HepG2 (cell line): ENCODE measurements around the gene THRB. TPM values are rescaled to one million over a fixed set of nuclear protein-coding genes. Genes with fewer than 3 reads are reported as not detected.

Experiments used
- GABPA ChIP-seq, 2 experiments: IDR thresholded peaks; 2 replicates each; pipeline ENCODE4 v1.6.1; 2011 to 2016; ENCODE audit warnings: low read depth in 2 of 2, low read length in 1 of 2, missing biosample characterization in 1 of 2, missing genetic modification characterization in 1 of 2
- KMT2A ChIP-seq: sonication (generic); formaldehyde crosslinking; IDR thresholded peaks from 2 replicates; pipeline ENCODE4 v1.4.0; 2020; ENCODE audit warnings: missing genetic modification reagents
- MED13 ChIP-seq: sonication (generic); formaldehyde crosslinking; IDR thresholded peaks from 2 replicates; pipeline ENCODE4 v1.5.0; 2020; ENCODE audit warnings: missing genetic modification reagents
- PCBP1 ChIP-seq: fragments of 200-400 bp; formaldehyde crosslinking; IDR thresholded peaks from 2 replicates; pipeline ENCODE4 v1.6.1; 2017; ENCODE audit warnings: mild to moderate bottlenecking, low read depth, low read length, borderline replicate concordance
- POLR2AphosphoS2 ChIP-seq: IDR thresholded peaks from 2 replicates; pipeline ENCODE4 v1.6.1; 2011; ENCODE audit warnings: low read depth, low read length, improper control_type of control experiment
- POLR2AphosphoS5 ChIP-seq: IDR thresholded peaks from 2 replicates; pipeline ENCODE4 v1.6.1; 2012; ENCODE audit warnings: low read depth, low read length
- RFXANK ChIP-seq: IDR thresholded peaks from 2 replicates; pipeline ENCODE4 v1.6.1; 2016
- SCMH1 ChIP-seq: sonication (generic); formaldehyde crosslinking; IDR thresholded peaks from 2 replicates; pipeline ENCODE4 v1.9.0; 2021; ENCODE audit warnings: missing genetic modification reagents, mild to moderate bottlenecking, borderline replicate concordance
- SMAD3 ChIP-seq: sonication (generic); formaldehyde crosslinking; IDR thresholded peaks from 2 replicates; pipeline ENCODE4 v1.4.0; 2020; ENCODE audit warnings: missing genetic modification reagents
- THYN1 ChIP-seq: sonication (generic); formaldehyde crosslinking; IDR thresholded peaks from 2 replicates; pipeline ENCODE4 v1.8.1; 2023; ENCODE audit warnings: low read depth, mild to moderate bottlenecking, moderate library complexity, missing genetic modification reagents, borderline replicate concordance
- ZBTB21 ChIP-seq: sonication (generic); formaldehyde crosslinking; IDR thresholded peaks from 2 replicates; pipeline ENCODE4 v1.4.0; 2020; ENCODE audit warnings: missing genetic modification reagents
- ZBTB3 ChIP-seq: sonication (generic); formaldehyde crosslinking; IDR thresholded peaks from 2 replicates; pipeline ENCODE4 v1.4.0; 2020; ENCODE audit warnings: low read depth, mild to moderate bottlenecking, moderate library complexity, missing genetic modification reagents, borderline replicate concordance
- ZFY ChIP-seq: sonication (generic); formaldehyde crosslinking; IDR thresholded peaks from 2 replicates; pipeline ENCODE4 v1.4.0; 2020; ENCODE audit warnings: missing genetic modification reagents
- ZNF101 ChIP-seq: sonication (generic); formaldehyde crosslinking; IDR thresholded peaks from 2 replicates; pipeline ENCODE4 v1.4.0; 2020; ENCODE audit warnings: mild to moderate bottlenecking, low read depth, missing genetic modification reagents, borderline replicate concordance
- ZNF260 ChIP-seq: sonication (generic); formaldehyde crosslinking; IDR thresholded peaks from 2 replicates; pipeline ENCODE4 v1.4.0; 2020; ENCODE audit warnings: missing genetic modification reagents, low read depth, mild to moderate bottlenecking, borderline replicate concordance
- ZNF264 ChIP-seq: sonication (generic); formaldehyde crosslinking; IDR thresholded peaks from 2 replicates; pipeline ENCODE4 v1.4.0; 2020; ENCODE audit warnings: missing genetic modification reagents
- ZNF460 ChIP-seq: sonication (generic); formaldehyde crosslinking; IDR thresholded peaks from 2 replicates; pipeline ENCODE4 v1.5.1; 2020; ENCODE audit warnings: missing genetic modification reagents, mild to moderate bottlenecking, borderline replicate concordance
- ZNF552 ChIP-seq: sonication (generic); formaldehyde crosslinking; IDR thresholded peaks from 2 replicates; pipeline ENCODE4 v1.9.0; 2022; ENCODE audit warnings: missing genetic modification reagents, mild to moderate bottlenecking, borderline replicate concordance
- ZNF564 ChIP-seq: sonication (generic); formaldehyde crosslinking; IDR thresholded peaks from 2 replicates; pipeline ENCODE4 v1.8.1; 2023; ENCODE audit warnings: mild to moderate bottlenecking, missing genetic modification reagents
- ZNF772 ChIP-seq: sonication (generic); formaldehyde crosslinking; IDR thresholded peaks from 2 replicates; pipeline ENCODE4 v1.5.0; 2020; ENCODE audit warnings: mild to moderate bottlenecking, missing genetic modification reagents
- ZSCAN31 ChIP-seq: sonication (generic); formaldehyde crosslinking; IDR thresholded peaks from 2 replicates; pipeline ENCODE4 v1.5.0; 2020; ENCODE audit warnings: low read depth, mild to moderate bottlenecking, missing genetic modification reagents
- polyA plus RNA-seq, 8 experiments: library from polyadenylated mRNA; depleted of rRNA in 3 of 8; stranded (reverse) in 7 of 8; unstranded in 1 of 8; fragments of >200 nt; fragmentation: Illumina TruSeq in 4 of 8; extraction: Trizol in 4 of 8; gene quantifications; 2 replicates each; pipeline versions ENCODE4 v1.2.1 to v1.2.3, GENCODE V29; 2011 to 2016; ENCODE audit warnings: low read depth in 4 of 8, missing spikeins in 1 of 8, mixed read lengths in 1 of 8; ENCODE audit not compliant: insufficient read depth in 1 of 8
- total RNA-seq, 5 experiments: library from RNA; depleted of rRNA; stranded (reverse); fragments of >200 nt; fragmentation: Illumina TruSeq; extraction: Trizol; gene quantifications; 2 replicates each; pipeline ENCODE4 v1.2.3, GENCODE V29; 2016; ENCODE audit warnings: low read depth in 1 of 5
- TF ChIP-seq, protein P1 (sequence below): sonication (generic); formaldehyde crosslinking; IDR thresholded peaks from 2 replicates; pipeline ENCODE4 v1.5.0; 2020; ENCODE audit warnings: missing genetic modification reagents
- TF ChIP-seq, protein P2 (sequence below): sonication (generic); formaldehyde crosslinking; IDR thresholded peaks from 2 replicates; pipeline ENCODE4 v1.9.0; 2021; ENCODE audit warnings: missing genetic modification reagents, borderline replicate concordance
- TF ChIP-seq, protein P3 (sequence below): IDR thresholded peaks from 2 replicates; pipeline ENCODE4 v1.6.1; 2016; ENCODE audit warnings: mild to moderate bottlenecking
- TF ChIP-seq, protein P4 (sequence below): IDR thresholded peaks from 2 replicates; pipeline ENCODE4 v1.6.1; 2016; ENCODE audit warnings: missing biosample characterization, missing genetic modification reagents, low read depth

THRB gene
- total and polyA plus RNA-seq, 2 of the 13 experiments (the other 11 are each of a cell fraction or from before 2014, with no cell fraction given) = 4.7 to 22.7 TPM

DNA sequence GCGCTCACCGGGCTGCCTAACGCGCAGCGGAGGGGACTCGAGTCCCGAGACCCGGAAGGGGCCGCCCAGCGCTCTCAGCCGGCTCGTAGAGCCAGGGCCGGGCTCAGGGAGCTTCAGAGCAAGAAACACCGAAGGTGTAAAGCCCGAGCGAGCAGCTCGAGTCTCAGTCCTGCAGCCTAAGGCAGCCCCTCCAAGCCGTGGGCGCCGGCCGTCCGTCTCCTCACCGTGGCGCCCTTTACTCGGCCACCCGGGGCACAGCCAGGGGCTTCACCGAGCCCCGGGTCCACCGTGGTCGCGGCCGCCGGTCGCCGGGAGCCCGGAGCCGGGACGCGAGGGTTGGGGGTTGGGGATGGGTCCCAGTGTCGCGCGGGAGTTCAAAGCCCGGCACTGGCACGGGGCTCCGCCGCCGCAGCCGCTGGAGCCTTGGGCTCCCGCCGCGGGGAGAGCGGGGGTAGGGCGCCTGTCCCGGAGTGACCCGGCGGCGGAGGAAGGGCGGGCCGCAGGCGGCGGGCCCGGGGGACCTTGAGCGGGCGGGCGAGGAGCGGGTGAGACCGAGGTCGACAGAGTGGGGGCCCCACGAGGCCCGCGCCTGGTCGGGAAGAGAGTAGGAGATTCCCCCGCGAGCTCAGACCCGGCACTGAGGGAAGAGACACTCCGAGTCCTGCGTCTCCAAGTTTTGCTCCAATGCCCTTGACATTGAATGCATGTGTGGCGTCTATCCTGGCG, 26.9 kb upstream of the THRB start (continued):
- TF ChIP-seq, protein P1, sequence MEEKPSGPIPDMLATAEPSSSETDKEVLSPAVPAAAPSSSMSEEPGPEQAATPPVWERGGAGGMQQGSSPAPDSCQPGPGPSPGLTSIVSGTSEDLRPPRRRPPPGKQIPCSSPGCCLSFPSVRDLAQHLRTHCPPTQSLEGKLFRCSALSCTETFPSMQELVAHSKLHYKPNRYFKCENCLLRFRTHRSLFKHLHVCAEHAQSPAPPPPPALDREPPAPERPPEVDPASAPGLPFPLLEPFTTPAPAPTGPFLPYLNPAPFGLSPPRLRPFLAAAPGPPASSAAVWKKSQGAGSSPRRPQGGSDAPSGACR (CRISPR knock-in tag) = peak; percentile 59; the same call in 1 of the 2 replicates
- TF ChIP-seq MED13 (CRISPR knock-in tag) (no peak; the same call in 1 of the 2 replicates), KMT2A (CRISPR knock-in tag) (peak; percentile 76), PCBP1 (no peak), GABPA (IDR thresholded peaks at IDR 0.05; ENCODE audit: low read depth, low read length) (no peak), GABPA (CRISPR knock-in tag; IDR thresholded peaks at IDR 0.05; ENCODE audit: low read depth) (no peak), ZNF264 (CRISPR knock-in tag) (0 out of 2 replicates have a peak, but pooled peaks have one; percentile 4), ZFY (peak; percentile 66), ZNF101 (CRISPR knock-in tag) (no peak), ZBTB21 (CRISPR knock-in tag) (no peak; the same call in 1 of the 2 replicates), ZNF564 (CRISPR knock-in tag) (no peak; the same call in 1 of the 2 replicates), SMAD3 (CRISPR knock-in tag) (peak; percentile 15; the same call in 1 of the 2 replicates), ZNF260 (CRISPR knock-in tag) (no peak), ZSCAN31 (0 out of 2 replicates have a peak, but pooled peaks have one; percentile 24), POLR2AphosphoS5 (no peak), POLR2AphosphoS2 (no peak), ZNF460 (CRISPR knock-in tag) (no peak), ZBTB3 (CRISPR knock-in tag) (no peak), SCMH1 (CRISPR knock-in tag) (no peak), ZNF772 (CRISPR knock-in tag) (no peak), THYN1 (CRISPR knock-in tag) (0 out of 2 replicates have a peak, but pooled peaks have one; percentile 29), ZNF552 (peak; percentile 51; the same call in 1 of the 2 replicates), RFXANK (CRISPR knock-in tag) (no peak)
- TF ChIP-seq, protein P2, sequence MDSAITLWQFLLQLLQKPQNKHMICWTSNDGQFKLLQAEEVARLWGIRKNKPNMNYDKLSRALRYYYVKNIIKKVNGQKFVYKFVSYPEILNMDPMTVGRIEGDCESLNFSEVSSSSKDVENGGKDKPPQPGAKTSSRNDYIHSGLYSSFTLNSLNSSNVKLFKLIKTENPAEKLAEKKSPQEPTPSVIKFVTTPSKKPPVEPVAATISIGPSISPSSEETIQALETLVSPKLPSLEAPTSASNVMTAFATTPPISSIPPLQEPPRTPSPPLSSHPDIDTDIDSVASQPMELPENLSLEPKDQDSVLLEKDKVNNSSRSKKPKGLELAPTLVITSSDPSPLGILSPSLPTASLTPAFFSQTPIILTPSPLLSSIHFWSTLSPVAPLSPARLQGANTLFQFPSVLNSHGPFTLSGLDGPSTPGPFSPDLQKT (CRISPR knock-in tag) = no peak
- TF ChIP-seq, protein P3, sequence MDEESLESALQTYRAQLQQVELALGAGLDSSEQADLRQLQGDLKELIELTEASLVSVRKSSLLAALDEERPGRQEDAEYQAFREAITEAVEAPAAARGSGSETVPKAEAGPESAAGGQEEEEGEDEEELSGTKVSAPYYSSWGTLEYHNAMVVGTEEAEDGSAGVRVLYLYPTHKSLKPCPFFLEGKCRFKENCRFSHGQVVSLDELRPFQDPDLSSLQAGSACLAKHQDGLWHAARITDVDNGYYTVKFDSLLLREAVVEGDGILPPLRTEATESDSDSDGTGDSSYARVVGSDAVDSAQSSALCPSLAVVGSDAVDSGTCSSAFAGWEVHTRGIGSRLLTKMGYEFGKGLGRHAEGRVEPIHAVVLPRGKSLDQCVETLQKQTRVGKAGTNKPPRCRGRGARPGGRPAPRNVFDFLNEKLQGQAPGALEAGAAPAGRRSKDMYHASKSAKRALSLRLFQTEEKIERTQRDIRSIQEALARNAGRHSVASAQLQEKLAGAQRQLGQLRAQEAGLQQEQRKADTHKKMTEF = peak; percentile 77; the same call in 1 of the 2 replicates
- TF ChIP-seq, protein P4, sequence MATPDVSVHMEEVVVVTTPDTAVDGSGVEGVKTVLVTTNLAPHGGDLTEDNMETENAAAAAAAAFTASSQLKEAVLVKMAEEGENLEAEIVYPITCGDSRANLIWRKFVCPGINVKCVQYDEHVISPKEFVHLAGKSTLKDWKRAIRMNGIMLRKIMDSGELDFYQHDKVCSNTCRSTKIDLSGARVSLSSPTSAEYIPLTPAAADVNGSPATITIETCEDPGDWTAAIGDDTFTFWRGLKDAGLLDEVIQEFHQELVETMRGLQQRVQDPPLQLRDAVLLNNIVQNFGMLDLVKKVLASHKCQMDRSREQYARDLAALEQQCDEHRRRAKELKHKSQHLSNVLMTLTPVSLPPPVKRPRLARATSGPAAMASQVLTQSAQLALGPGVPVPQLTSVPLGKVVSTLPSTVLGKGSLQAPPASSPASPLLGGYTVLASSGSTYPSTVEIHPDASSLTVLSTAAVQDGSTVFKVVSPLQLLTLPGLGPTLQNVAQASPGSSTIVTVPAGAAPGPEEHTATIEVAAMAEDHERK (CRISPR knock-in tag) = no peak
